HG03159 (cell line): ENCODE measurements around the gene GREB1L.
"Not testable (repeated sequence)": the region's sequence is repeated elsewhere in the genome, so short reads cannot be mapped to it uniquely, and the experiment has no call there.

Source experiments
- ATAC-seq: cut with Tn5 transposase; IDR thresholded peaks from one replicate; pipeline ENCODE4 v1.9.1; 2021; ENCODE audit warnings: mild to moderate bottlenecking, moderate library complexity; ENCODE audit not compliant: unreplicated experiment

The GREB1L gene

DNA sequence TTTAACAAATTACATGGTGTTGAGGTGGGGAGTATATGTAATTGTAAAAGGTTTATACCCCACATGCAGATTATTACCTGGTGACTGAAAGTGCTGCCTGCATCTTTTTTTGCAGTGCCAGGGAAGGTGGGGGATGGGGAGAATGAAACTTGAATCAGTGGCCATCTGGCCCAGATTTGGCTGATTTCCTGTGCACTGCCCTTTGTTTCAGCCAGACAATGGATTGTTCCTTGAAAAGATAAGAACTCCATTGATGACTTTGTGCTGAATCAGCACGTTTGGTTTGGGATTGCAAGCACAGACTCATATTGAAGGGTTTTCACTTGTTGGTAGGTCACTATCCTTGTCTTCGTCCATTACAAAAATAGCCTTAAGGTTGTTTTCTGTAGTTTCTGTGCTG, 20.9 kb downstream of the GREB1L start:
- no peak for ATAC-seq

- no peak for ATAC-seq
These were observed 22.6 kb downstream of the GREB1L start for GRCh38 chr18:21264651-21265050.

DNA sequence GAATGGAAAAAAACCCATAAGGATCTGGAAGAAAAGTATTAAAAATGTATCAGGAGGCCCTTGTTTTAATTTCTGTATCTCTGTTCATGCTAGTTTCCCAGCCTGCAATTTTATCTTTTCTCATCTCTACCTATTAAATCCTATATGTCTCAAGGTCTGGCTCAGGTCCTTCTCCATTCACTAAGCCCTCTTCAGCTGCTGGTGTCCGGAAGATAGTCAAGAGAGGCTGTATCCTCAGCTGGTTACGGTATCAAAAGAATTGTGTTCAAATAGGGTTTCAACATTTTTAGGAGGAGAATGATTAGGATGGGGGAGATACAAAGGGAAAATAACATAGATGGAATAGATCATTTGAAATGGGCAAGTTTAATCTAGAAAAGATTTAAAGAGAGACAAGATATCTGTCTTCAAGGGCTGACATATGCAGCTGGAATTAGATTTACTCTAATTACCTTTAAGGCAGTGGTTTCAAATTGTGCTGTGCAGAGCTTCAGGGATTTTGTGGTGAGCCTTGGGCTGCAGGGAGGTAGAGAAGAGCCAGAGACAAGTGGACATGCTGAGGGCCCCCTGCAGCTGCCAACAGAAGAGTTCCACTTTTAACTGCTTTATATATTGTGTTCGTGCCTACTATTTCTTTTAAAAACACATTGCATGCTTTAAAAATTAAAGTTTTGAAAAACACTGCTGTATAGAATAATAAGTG, 24.1 kb downstream of the GREB1L start:
- ATAC-seq = no peak

DNA sequence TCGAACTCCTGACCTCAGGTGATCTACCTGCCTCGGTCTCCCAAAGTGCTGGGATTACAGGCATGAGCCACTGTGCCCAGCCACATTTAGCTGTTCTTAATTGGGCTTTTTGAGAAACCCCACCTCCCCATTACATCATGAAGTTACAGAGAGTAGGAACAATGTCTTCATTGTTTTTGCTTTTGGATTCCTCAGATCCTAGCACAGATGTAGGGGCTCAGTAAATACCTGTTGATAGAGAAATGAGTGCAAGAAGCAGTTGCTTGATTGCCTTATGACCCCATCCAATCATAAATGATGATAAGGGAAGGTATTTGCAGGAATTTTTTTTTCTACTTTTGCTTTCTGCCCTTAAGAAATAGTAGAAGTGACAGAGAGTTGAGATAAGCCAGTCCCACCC, 25.4 kb downstream of the GREB1L start:
- ATAC-seq = no peak

GRCh38 chr18:21269349-21269748, 27.3 kb downstream of the GREB1L start:
- ATAC-seq = no peak

GRCh38 chr18:21270453-21270852, 28.4 kb downstream of the GREB1L start:
- ATAC-seq = no peak

- no peak for ATAC-seq
These were observed 30.1 kb downstream of the GREB1L start for GRCh38 chr18:21272016-21272579.

- ATAC-seq = no peak
These were observed 31.5 kb downstream of the GREB1L start for GRCh38 chr18:21273568-21273967.

GRCh38 chr18:21275645-21276044, 33.6 kb downstream of the GREB1L start:
- no peak for ATAC-seq

DNA sequence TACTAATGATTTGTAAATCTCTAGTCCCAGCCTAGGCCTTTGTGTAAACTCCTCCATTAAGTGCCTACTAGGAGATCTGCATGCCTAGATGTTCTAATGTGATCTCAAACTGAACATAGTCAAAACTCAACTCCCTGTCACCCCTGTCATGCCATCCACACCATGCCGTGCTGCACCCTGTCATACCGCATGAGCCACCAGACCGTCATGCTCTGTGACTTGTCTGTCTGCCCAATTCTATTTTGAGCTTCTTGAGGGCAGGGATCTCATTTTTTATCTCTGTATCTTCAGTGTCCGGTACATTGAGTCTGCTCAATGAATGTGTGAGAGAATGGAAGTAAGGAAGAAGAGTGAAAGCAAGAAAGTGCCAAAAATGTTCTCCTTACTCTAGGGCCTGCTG, 35.5 kb downstream of the GREB1L start:
- no peak for ATAC-seq

GRCh38 chr18:21278218-21278617, 36.2 kb downstream of the GREB1L start:
- ATAC-seq = not testable (repeated sequence)

- ATAC-seq = no peak
These were observed 39.6 kb downstream of the GREB1L start for GRCh38 chr18:21281603-21282002.

DNA sequence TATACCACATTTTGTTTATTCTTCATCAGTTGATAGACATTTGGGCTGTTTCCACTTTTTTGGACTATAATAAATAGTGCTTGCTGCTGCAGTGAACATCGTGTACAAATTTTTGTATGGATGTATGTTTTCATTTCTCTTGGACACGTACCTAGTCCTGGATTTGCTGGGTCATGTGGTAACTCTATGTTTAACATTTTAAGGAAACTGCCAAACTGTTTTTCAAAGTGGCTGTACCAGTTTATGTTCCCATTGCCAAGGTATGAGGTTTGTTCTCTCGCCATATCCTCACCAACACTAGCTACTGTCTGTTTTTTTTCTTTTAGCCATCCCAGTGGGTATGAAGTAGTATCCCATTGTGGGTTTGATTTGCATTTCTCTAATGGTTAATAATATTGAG, 42.5 kb downstream of the GREB1L start:
- no peak for ATAC-seq

- ATAC-seq = no peak
These were observed 47.8 kb downstream of the GREB1L start for GRCh38 chr18:21289827-21290226.

DNA sequence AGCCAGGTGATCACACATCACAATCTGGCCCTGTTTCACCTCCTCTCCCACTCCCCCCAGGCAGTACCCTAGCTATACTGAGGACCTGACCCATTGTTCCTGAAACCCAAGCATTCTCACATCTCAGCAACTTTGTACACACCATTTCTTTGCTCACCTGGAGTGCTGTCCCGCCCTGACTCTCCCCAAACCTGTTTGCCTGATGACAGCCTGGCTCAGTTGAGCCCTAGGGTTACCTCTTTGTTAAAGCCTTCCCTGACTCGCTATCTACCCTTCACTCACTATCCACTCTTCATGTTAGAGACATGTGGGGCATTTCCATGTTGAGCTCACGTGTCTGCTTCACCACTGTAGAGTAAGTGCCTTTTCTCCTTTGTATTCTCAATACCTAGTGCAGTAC, 49.1 kb downstream of the GREB1L start:
- no peak for ATAC-seq

GRCh38 chr18:21293479-21293878, 51.4 kb downstream of the GREB1L start:
- ATAC-seq = no peak

- no peak for ATAC-seq
These were observed 53.1 kb downstream of the GREB1L start for GRCh38 chr18:21295101-21295500.

- no peak for ATAC-seq
These were observed 54.0 kb downstream of the GREB1L start for GRCh38 chr18:21296045-21296444.

- ATAC-seq = no peak
These were observed 56.3 kb downstream of the GREB1L start for GRCh38 chr18:21298351-21298750.

DNA sequence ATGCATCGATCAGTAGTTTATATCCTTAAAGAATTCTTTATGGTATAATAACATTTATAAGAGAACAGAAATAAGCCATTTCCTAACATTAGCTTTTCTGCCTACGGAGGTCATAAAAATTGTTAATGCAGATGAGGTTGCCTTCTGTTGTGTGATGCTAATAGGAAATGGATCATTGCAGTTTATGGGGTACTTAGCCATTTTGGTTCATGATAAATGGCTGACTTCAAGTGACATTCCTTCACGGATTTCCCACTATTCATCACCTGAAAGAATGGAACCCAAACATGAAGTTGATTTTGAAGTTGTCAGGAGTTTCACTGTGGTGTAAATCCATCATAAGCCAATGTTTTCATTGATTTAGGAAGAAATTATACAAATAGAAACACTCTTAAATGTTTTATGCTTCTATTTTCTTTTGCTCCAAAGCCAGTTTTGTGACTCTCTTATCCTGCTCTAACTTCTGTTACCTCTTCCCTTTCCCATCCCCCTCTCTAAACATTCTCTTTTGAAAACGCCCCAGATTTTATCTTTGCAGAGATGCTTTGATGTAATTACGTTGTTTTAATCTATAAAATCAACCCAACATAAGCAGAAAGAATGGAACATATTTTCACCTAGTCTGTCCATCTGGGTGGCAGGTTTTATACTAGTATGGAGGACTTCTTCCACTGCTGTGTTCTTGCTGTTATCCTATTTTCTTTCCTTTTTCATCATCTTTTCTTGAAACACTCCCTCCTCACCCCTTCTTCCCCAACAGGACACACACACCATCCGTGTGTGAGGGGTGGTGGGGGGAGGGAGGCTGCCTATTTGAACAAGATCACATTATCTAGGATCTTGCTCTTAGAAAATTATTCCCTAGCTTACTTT, 58.2 kb downstream of the GREB1L start:
- ATAC-seq = no peak

DNA sequence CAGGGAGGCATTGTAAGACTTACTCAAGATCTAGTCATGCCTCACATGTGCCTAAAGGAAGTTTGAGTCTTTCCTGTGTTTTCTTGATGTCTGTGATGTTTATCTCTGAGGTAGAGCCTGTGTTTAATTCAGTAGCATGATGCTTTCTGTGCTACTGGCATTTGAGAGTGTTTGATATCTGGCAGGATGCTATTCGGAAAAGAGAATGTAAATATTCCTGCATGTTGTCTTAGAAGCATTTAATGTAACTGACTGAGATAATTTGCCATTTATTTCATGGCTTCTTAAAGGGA, 58.8 kb downstream of the GREB1L start:
- ATAC-seq = no peak

- no peak for ATAC-seq
These were observed 61.4 kb downstream of the GREB1L start for GRCh38 chr18:21303445-21303844.
